GM19452 (cell line): ENCODE data around the gene SEC14L5.
"Not testable (repeated sequence)": the region's sequence is repeated elsewhere in the genome, so short reads cannot be mapped to it uniquely, and the experiment has no call there.

ENCODE experiments used
- ATAC-seq: cut with Tn5 transposase; IDR thresholded peaks from one replicate; pipeline ENCODE4 v1.9.1; 2021; ENCODE audit not compliant: unreplicated experiment

The SEC14L5 gene

GRCh38 chr16:4948903-4949766, 9.0 kb upstream of the SEC14L5 start:
- no peak for ATAC-seq

GRCh38 chr16:4949986-4950385, 8.1 kb upstream of the SEC14L5 start:
- no peak for ATAC-seq

- ATAC-seq, result not testable (repeated sequence)
Measured at GRCh38 chr16:4951583-4951982, 6.5 kb upstream of the SEC14L5 start.

GRCh38 chr16:4954714-4955113, 3.4 kb upstream of the SEC14L5 start:
- ATAC-seq, result no peak

GRCh38 chr16:4957420-4957719, 760 bp upstream of the SEC14L5 start:
- no peak for ATAC-seq

- no peak for ATAC-seq
Measured at GRCh38 chr16:4958510-4959438, 644 bp downstream of the SEC14L5 start.

GRCh38 chr16:4960579-4960978, 2.4 kb downstream of the SEC14L5 start:
- ATAC-seq, result no peak

GRCh38 chr16:4962716-4963115, 4.6 kb downstream of the SEC14L5 start:
- ATAC-seq, result no peak

- ATAC-seq, result not testable (repeated sequence)
Measured at GRCh38 chr16:4963527-4963926, 5.4 kb downstream of the SEC14L5 start.

GRCh38 chr16:4966736-4967453, 8.8 kb downstream of the SEC14L5 start:
- no peak for ATAC-seq

GRCh38 chr16:4968278-4968677, 10.1 kb downstream of the SEC14L5 start:
- ATAC-seq, result not testable (repeated sequence)

GRCh38 chr16:4968879-4969483, 10.9 kb downstream of the SEC14L5 start:
- no peak for ATAC-seq

GRCh38 chr16:4970010-4970409, 11.9 kb downstream of the SEC14L5 start:
- ATAC-seq, result no peak

- no peak for ATAC-seq
Measured at GRCh38 chr16:4972938-4973587, 14.9 kb downstream of the SEC14L5 start.

GRCh38 chr16:4976079-4976478, 17.9 kb downstream of the SEC14L5 start:
- ATAC-seq, result peak; percentile 95

GRCh38 chr16:4976611-4977145, 18.5 kb downstream of the SEC14L5 start:
- ATAC-seq, result no peak

- no peak for ATAC-seq
Measured at GRCh38 chr16:4979164-4979563, 21.0 kb downstream of the SEC14L5 start.

GRCh38 chr16:4979736-4980660, 21.9 kb downstream of the SEC14L5 start:
- ATAC-seq, result no peak

GRCh38 chr16:4980691-4981090, 22.6 kb downstream of the SEC14L5 start:
- no peak for ATAC-seq
